ENCODE data around the gene GNAO1.

The GNAO1 gene

DNA sequence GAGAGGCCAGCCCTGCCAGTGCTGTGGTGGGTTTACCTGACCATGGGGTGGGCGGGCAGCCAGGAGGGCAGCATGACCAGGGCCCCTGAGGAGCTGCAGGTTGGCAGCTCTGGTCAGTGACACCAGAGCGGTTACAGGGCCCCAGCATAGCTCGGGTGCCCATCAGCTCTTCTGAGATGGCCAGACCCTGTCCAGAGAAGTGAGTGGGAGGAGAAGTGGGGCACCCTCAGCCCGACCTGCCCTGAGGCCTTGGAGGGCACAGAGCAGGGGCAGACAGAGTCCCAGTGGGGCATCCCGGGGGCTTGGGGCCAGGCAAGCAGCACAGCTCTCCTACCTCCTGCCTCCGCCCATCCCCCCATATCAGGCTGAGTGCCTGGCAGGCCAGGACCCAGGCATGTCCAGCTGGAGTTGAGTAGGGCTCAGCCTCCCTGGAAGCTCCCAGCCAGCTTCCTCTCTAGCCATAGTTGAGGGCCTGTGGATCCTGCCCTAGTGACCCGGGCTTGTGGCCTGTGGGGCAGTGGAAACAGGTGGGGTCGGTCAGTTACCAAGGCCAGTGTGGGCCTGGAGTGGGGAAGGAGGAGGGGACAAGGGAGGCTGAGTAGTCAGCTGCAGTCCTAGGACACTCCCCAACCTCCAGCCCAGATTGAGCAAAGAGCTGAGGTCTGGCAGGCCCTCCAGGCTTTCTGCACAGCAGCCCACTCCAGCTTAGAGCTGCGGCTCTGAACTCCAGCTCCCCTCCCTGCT, 150.5 kb downstream of the GNAO1 start:
- Mint-ChIP-seq H3K4me3 (no peak overlapping the region), H3K27me3 (no peaks in the 10 kb centered on the region), H3K27ac (no peak overlapping the region), H3K36me3 (ENCODE audit: low read depth) (no peaks in the 10 kb centered on the region), H3K4me1 (ENCODE audit: low read depth) (no peaks in the 10 kb centered on the region), H3K9me3 (no peaks in the 10 kb centered on the region)
- intact Hi-C loops (cut with micrococcal nuclease), result no loop called here

DNA sequence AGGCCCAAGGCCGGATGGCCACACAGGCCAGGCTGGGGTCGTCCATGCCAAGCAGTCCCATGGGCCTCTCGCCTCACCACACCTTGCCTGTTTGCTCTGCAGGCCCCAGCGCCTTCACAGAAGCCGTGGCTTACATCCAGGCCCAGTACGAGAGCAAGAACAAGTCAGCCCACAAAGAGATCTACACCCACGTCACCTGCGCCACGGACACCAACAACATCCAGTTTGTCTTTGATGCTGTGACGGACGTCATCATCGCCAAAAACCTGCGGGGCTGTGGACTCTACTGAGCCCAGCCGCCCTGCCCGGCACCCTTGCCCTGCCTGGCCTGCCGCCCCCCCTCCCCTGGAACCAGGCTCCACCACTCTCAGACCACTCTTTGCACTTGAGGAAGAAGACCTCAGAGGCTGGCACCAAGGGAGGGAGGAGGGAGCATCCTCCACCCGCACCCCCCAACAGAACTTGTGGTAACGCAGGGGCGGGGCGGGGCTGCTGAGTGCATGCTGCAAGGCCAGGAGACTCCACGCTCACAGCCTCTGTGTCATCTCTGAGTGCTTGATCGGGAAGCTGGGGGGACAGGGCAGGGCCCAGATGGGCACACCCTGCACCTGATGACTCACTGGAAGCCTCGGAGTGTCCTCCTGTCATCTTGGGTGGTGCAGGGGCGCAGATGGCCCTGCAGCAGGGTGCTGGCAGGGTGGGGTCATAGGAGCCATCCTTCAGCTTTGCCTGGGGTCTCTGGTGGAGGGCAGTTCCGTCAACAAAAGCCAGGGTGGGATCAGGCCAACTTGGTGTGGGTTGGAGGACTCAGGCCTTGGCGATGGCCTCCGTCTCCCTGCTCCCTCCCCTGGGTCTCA, 152.6 kb downstream of the GNAO1 start:
- Mint-ChIP-seq H3K27me3 (no peaks in the 10 kb centered on the region), H3K27ac (no peak overlapping the region), H3K36me3 (ENCODE audit: low read depth) (no peaks in the 10 kb centered on the region), H3K4me3 (no peak overlapping the region), H3K9me3 (no peaks in the 10 kb centered on the region), H3K4me1 (ENCODE audit: low read depth) (no peaks in the 10 kb centered on the region)
- intact Hi-C loops (cut with micrococcal nuclease), result no loop called here

DNA sequence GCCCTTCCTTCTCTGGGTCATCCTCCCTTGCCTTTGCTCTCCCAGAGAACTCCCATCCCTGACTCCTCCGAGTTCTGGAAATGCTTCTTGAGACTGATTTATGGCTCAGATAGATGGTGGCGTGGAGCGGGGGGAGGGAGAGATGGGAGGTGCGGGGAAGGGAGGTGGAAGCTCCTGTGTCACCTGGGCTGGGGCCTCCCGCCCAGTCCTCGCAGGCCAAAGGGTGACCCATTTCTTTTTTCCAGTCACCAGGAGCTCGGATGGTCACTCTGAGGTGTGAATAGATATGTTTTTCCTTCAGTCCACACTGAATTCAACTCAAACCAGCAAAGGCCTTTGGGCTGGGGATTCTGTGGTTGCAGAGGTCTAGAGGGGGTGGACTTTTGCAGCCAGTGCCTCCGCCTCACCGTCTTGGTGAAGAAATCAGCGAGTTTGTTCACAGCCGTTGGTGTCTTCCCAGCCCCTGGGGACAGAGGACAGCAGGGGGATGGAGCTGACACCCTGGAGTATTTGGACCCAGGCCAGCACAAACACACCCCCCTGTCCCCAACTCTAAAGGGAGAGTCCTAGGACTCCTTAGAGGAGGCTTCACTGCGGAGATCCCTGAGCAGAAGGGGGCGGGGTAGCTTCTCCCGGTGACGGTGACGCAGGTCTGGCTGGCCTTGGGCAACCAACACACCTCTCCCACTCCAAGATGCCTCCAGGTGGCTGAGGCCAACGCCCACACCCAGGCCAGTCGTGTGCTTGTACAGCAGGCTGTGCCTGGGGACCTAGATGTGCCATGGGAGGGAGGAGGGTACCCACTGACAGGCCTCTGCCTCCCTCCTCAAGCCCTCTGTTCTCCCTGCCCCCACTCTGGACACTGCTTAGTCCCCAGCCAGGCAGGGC, 153.5 kb downstream of the GNAO1 start:
- no peaks in the 10 kb centered on the region for H3K4me1 Mint-ChIP-seq (ENCODE audit: low read depth)
- no peak overlapping the region for H3K4me3 Mint-ChIP-seq
- H3K27ac Mint-ChIP-seq, result no peak overlapping the region
- H3K9me3 Mint-ChIP-seq, result no peaks in the 10 kb centered on the region
- H3K27me3 Mint-ChIP-seq, result no peaks in the 10 kb centered on the region
- intact Hi-C loops (cut with micrococcal nuclease), result no loop called here
- H3K36me3 Mint-ChIP-seq (ENCODE audit: low read depth), result no peaks in the 10 kb centered on the region

DNA sequence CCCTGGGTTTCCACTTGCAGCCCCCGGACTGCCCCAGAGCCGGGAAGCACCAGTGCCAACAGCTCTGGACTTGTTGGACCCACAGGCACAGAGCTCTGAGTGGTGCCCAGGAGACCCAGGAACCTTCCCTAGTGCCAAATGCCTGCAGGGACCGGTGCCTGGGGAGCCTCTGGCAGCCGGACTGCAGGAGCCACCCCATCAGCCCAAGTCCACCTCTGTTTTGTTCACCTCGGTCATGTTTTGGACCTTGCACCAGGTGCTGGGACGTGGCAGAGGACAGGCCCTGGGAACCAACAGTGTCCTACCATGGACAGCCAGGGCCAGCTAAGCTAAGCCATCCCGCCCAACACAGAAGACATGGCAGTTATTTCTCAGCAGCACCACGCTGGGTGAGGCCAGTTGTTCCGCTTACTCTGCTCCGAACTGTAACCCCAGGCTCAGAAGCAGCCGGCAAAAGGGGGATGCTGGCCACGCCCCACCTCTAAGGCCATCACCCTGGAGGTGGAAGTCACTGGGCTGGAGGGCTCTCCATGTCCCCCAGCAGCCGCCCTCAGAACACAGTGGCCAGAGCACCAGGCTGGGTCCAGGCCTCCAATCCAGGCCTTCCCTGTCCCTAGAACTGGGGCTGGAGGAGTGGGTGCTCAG, 154.2 kb downstream of the GNAO1 start:
- Mint-ChIP-seq H3K9me3 (no peaks in the 10 kb centered on the region), H3K36me3 (ENCODE audit: low read depth) (no peaks in the 10 kb centered on the region), H3K4me1 (ENCODE audit: low read depth) (no peaks in the 10 kb centered on the region), H3K27me3 (no peaks in the 10 kb centered on the region), H3K4me3 (no peak overlapping the region), H3K27ac (no peak overlapping the region)
- intact Hi-C loops (cut with micrococcal nuclease), result no loop called here

DNA sequence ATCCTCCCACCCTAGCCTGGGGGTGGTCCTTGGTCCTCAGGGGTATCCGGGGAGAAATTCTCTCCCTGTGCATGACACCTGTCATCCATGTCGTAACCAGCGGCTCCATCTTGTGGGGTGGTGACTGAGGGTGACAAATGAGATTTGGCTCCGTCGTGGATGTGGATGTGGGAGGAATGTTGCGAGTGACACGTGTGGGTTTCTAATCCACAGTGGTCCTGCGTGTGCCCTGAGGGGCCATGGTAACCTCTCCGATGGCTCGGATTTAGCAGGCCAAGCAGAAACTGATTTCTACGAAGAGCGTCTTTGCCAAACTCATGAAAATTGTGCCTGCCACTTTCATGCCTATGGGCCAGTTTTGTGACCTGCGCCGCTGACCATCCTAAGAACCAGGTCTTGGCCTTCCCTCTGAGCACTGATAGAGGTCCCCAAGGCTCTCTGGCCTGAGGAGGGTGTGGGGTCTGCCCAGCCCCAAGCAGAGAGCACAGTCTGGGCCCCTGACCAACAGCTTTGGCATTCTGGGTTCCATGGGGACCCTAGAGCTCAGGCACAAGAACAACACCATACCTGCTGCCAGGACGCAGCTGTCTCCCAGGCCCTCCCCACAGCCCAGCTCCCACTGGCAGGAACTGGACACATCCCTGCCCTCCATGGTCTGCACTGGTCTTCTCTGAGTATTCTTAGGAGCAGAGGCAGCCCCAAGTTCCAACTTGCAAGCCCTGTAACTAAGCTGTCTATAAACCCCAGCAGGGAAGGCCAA, 155.0 kb downstream of the GNAO1 start:
- no peaks in the 10 kb centered on the region for H3K36me3 Mint-ChIP-seq (ENCODE audit: low read depth)
- no peaks in the 10 kb centered on the region for H3K4me1 Mint-ChIP-seq (ENCODE audit: low read depth)
- no peaks in the 10 kb centered on the region for H3K27me3 Mint-ChIP-seq
- no peak overlapping the region for H3K4me3 Mint-ChIP-seq
- no peak overlapping the region for H3K27ac Mint-ChIP-seq
- intact Hi-C loops (cut with micrococcal nuclease), result no loop called here
- no peaks in the 10 kb centered on the region for H3K9me3 Mint-ChIP-seq

DNA sequence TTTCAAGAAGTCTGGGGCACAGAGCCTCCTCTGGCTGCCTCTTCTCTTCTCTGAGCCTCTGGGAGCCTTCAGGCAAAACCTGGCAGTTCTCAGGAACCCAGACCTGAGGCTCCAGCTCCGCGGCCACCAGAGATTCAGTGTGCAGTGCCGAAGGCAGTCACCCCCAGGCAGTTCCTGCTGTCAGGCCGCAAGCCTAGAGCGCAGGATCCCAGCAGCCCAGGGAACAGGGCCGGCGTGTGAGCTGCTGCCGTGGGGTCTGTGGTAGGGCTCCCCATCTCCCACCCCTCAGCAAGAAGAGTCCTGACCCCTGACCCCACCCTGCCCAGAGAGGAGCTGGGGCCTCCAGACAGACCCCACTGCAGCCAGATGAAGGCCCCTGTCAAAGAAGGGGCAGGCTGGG, 155.9 kb downstream of the GNAO1 start:
- H3K4me3 Mint-ChIP-seq, result no peak overlapping the region
- H3K4me1 Mint-ChIP-seq (ENCODE audit: low read depth), result no peaks in the 10 kb centered on the region
- no peaks in the 10 kb centered on the region for H3K9me3 Mint-ChIP-seq
- no peaks in the 10 kb centered on the region for H3K27me3 Mint-ChIP-seq
- intact Hi-C loops (cut with micrococcal nuclease), result no loop called here
- no peaks in the 10 kb centered on the region for H3K36me3 Mint-ChIP-seq (ENCODE audit: low read depth)
- no peak overlapping the region for H3K27ac Mint-ChIP-seq

DNA sequence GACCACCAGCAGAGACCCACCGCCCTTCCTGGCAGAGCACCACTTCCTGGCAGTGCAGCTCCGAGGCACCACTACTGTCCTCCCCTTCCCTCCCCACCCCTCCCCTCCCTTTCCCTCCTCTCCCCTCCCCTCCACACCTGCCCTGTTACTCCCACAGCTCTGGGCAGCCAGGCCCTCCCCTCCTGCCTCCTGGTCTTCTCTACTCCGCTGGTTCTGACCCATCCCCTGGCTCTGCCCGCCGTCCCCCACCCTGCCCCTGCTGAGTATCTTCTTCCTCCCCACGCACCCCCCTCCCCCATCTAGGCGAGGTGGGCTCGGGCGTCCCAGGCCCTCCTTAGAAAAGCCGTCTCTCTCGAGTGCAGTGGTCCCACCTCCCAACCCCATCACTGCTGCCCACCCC, 156.4 kb downstream of the GNAO1 start:
- Mint-ChIP-seq H3K4me3 (no peak overlapping the region), H3K4me1 (ENCODE audit: low read depth) (no peaks in the 10 kb centered on the region), H3K9me3 (no peaks in the 10 kb centered on the region), H3K27ac (no peak overlapping the region), H3K36me3 (ENCODE audit: low read depth) (no peaks in the 10 kb centered on the region), H3K27me3 (no peaks in the 10 kb centered on the region)
- intact Hi-C loops (cut with micrococcal nuclease), result no loop called here

DNA sequence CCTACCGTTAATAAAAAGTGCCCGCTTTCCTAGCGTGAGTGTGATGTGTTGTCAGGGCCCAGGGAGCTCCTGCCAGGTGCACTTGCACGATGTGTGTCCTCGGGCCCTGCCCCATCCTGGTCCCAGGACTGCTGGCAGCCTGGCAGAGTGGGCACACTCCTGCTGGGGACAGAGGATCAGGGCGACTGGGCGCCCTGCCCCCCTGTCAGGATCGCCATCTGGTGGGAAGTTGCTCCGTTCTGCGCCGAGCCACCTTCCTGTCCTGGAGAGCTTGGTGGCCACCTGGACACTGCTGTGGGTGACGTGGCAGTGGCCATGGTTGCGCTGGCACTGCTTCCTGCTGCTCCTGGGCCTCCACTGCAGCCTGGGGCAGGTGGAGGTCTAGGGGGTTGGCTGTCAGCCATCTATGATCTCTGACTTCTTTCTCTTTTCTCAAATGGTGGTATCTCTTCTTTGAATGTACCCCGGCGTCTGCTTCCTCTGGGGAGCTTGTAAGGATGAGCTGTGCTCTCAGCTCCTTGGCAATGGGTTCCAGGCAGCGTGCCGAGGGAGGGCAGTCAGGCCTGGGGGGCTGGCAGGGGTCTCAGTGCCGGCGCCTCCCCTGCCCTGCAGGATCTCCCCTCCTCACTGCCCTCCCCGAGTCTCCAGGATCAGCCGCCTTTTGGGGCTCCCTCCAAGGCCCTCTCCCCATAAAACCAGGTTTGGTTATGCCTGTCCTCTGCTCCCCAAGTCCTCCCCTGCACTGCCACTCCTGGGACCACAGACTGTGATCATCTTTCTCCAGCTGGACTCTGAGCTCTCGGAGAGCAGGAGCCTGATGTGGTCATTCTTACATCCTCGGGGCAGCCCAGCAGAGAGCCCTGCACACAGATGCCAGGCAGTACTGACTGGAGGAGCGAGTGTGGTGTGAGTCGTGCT, 157.1 kb downstream of the GNAO1 start:
- H3K36me3 Mint-ChIP-seq (ENCODE audit: low read depth), result no peaks in the 10 kb centered on the region
- no peaks in the 10 kb centered on the region for H3K9me3 Mint-ChIP-seq
- H3K27me3 Mint-ChIP-seq, result no peaks in the 10 kb centered on the region
- H3K4me1 Mint-ChIP-seq (ENCODE audit: low read depth), result no peaks in the 10 kb centered on the region
- no peak overlapping the region for H3K4me3 Mint-ChIP-seq
- H3K27ac Mint-ChIP-seq, result no peak overlapping the region
- intact Hi-C loops (cut with micrococcal nuclease), result no loop called here

DNA sequence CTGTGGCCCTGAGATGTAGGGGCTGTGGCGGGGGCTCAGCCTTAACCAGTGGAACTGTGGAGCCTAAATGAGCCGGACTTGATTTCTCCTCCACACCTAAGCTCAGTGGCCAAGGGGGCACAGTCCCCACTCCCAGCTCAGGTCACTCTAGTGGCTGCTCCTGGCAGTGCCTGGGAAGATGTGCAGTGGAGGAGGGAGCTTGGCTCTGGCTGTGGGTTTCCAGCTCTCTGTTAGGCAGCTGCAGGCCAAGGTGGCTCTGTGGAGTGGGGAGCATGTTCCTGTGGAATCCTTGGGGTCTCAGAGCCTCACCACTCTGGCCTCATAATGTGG, 157.8 kb downstream of the GNAO1 start:
- Mint-ChIP-seq H3K4me1 (ENCODE audit: low read depth) (no peaks in the 10 kb centered on the region), H3K4me3 (no peak overlapping the region), H3K9me3 (no peaks in the 10 kb centered on the region), H3K27ac (no peak overlapping the region), H3K36me3 (ENCODE audit: low read depth) (no peaks in the 10 kb centered on the region), H3K27me3 (no peaks in the 10 kb centered on the region)
- intact Hi-C loops (cut with micrococcal nuclease), result no loop called here

DNA sequence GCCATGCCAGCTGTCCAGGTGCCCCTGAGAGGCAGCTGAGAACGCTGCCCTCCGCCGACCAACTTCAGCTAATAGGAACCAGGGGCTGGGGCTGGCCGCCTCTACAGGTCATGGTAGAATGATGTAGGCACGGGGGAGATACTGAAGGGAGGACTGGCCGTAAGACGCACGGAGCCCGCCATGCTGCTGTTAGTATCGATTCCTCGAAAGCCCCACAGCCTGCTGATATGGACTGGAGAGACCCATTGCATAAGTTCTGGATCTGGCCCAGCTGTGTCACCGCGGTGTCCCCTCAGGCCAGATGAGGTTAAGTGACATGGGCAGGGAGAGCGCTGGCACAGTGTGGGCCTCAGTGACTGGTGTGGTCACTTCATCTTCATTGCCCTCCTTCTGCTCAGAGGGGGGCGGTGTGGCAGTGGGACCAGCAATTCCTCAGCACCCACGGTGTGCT, 158.4 kb downstream of the GNAO1 start:
- no peaks in the 10 kb centered on the region for H3K9me3 Mint-ChIP-seq
- H3K27ac Mint-ChIP-seq, result no peak overlapping the region
- H3K27me3 Mint-ChIP-seq, result no peaks in the 10 kb centered on the region
- no peak overlapping the region for H3K4me3 Mint-ChIP-seq
- no peaks in the 10 kb centered on the region for H3K4me1 Mint-ChIP-seq (ENCODE audit: low read depth)
- no peaks in the 10 kb centered on the region for H3K36me3 Mint-ChIP-seq (ENCODE audit: low read depth)
- intact Hi-C loops (cut with micrococcal nuclease), result no loop called here

DNA sequence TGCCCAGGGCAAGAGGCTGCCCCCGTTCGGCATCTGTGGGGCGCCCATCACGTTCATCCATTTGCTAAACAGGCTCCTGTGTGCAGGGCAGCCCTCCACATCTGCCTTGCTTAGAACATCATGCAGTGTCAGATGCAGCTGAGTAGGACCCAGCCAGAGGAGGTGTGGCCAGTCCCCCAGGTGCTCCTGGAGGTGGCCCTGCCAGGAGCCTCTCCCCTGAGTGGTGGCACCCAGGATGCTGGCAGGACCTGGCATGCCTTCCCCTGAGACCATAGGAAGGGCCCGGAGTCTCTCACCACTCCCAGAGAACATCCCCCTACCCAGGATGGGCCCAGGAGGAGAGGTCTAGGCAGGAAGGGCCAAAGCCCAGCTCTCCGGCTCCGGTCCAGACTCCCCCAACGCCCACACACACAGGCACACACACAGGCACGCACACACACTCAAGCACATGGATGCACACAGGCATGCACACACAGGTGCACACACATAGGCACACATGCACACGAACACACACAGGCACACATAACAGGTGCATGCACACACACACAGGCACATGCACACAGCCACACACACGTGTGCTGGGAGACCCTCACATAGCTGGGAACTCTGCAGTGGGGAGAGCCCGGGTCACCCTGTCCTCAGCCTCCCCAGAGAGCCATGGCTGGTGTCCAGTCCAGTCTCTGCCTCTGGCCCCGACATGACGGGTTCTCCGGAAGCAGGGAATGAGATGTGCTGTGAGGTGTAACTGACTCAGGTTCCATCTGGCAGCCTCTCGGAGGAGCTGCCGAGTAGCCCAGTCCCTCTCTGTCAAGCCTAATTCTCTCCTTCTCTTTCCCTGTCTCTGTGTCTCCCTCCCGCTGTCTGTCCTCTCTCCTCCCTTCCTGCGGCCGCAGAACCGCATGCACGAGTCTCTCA, 159.5 kb downstream of the GNAO1 start:
- no peaks in the 10 kb centered on the region for H3K27me3 Mint-ChIP-seq
- no peak overlapping the region for H3K27ac Mint-ChIP-seq
- H3K36me3 Mint-ChIP-seq (ENCODE audit: low read depth), result no peaks in the 10 kb centered on the region
- no peaks in the 10 kb centered on the region for H3K4me1 Mint-ChIP-seq (ENCODE audit: low read depth)
- no peak overlapping the region for H3K4me3 Mint-ChIP-seq
- H3K9me3 Mint-ChIP-seq, result no peaks in the 10 kb centered on the region
- intact Hi-C loops (cut with micrococcal nuclease), result no loop called here

DNA sequence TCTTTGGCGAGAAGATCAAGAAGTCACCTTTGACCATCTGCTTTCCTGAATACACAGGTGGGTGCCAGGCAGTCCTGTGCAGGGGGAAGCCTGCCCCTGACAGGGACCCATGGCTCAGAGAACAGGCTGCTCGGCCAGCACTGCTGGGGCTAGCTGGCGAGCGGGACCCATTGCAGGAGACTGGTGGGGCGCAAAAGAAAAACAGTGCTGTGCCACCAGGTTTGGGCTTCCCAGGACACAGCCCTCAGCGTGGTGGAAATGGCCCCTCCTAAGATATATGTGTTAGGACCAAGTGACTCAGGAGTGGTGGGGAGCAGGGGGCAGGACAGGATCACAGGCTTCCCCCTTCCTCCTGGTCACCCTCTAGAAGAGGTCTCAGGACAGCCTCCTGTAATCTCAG, 160.2 kb downstream of the GNAO1 start:
- Mint-ChIP-seq H3K27ac (no peak overlapping the region), H3K36me3 (ENCODE audit: low read depth) (no peaks in the 10 kb centered on the region), H3K4me3 (no peak overlapping the region), H3K4me1 (ENCODE audit: low read depth) (peaks cover 5% of the 10 kb centered on the region), H3K27me3 (no peaks in the 10 kb centered on the region), H3K9me3 (no peaks in the 10 kb centered on the region)
- intact Hi-C loops (cut with micrococcal nuclease), result no loop called here

Data from dendritic cell treated with granulocyte-macrophage colony-stimulating factor and Interleukin-4, amounts not matched to agents 40 ng/mL and 50 ng/mL, for 4 days (primary cell).